PC-9 (cell line): ENCODE data around the gene SORCS2.

Source experiments
- EZH2 ChIP-seq: fragments of 200-600 bp; sonication (generic); IDR thresholded peaks from 2 replicates; pipeline ENCODE4 v1.8.0; 2017; ENCODE audit warnings: antibody characterized with exemption, low read depth
- TF ChIP-seq, protein P1 (sequence below): fragments of 200-600 bp; sonication (generic); conservative IDR thresholded peaks from 2 replicates; pipeline ENCODE4 v1.6.1; 2017; ENCODE audit warnings: mixed run types, antibody characterized with exemption, mild to moderate bottlenecking, moderate library complexity

DNA sequence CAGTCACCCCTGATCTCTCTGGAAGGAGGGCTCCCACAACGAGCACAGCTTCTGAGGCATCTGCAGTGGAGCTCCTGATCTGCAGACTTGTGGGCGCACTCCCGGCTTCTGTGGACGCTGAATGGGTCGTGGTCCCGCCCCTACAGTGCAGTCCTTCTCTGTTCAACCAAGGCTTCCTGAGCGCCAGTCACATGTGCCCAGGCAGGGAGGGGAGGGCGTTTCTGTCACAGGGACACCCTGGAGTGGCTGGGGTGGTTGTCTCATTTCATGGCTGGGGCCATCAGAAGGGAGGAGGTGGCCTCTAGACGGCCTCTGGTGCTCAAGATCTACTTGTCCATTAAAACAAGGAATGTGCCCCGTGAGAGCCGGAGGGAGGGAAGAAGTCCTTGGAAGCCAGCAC is 309.5 kb downstream of the SORCS2 start:
- TF ChIP-seq, protein P1, sequence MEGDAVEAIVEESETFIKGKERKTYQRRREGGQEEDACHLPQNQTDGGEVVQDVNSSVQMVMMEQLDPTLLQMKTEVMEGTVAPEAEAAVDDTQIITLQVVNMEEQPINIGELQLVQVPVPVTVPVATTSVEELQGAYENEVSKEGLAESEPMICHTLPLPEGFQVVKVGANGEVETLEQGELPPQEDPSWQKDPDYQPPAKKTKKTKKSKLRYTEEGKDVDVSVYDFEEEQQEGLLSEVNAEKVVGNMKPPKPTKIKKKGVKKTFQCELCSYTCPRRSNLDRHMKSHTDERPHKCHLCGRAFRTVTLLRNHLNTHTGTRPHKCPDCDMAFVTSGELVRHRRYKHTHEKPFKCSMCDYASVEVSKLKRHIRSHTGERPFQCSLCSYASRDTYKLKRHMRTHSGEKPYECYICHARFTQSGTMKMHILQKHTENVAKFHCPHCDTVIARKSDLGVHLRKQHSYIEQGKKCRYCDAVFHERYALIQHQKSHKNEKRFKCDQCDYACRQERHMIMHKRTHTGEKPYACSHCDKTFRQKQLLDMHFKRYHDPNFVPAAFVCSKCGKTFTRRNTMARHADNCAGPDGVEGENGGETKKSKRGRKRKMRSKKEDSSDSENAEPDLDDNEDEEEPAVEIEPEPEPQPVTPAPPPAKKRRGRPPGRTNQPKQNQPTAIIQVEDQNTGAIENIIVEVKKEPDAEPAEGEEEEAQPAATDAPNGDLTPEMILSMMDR, result no peak
- TF ChIP-seq EZH2, result no peak
